Panc1 (cell line): ENCODE data around the gene CLIP4. TPM values are rescaled to one million over a fixed set of nuclear protein-coding genes. Genes with fewer than 3 reads are reported as not detected.

Source experiments
- ATAC-seq: fragments of 200-7000 bp; cut with Tn5 transposase; 2 replicates; pipeline ENCODE4 v1.9.1; 2020; ENCODE audit warnings: mild to moderate bottlenecking, moderate library complexity
- BruUV-seq: library from RNA; stranded (reverse); fragments of 400-500 nt; replicated peaks from 2 replicates; lab custom pipeline; 2021; lab: Mats Ljungman, UMichigan
- CTCF ChIA-PET: fragments of 300-600 bp; sonication (Branson Sonifier 250); formaldehyde crosslinking; loops from one replicate; lab custom pipeline; 2022; ENCODE audit warnings: antibody characterized with exemption; lab: Charles Lee
- POLR2A ChIA-PET: fragments of 300-600 bp; sonication (Branson Sonifier 250); formaldehyde crosslinking; loops from one replicate; lab custom pipeline; 2022; ENCODE audit warnings: antibody characterized with exemption; lab: Charles Lee
- DNase-seq: peaks from one replicate; pipeline ENCODE4 v3.0.0-alpha.2; 2010; ENCODE audit warnings: low read depth, low spot score
- H3K27ac ChIP-seq: 2 replicates; pipeline ENCODE4 v1.5.1; 2011; ENCODE audit warnings: mild to moderate bottlenecking, low read length, inconsistent platforms
- H3K27me3 ChIP-seq: fragments of 200-500 bp; sonication (Bioruptor generic); 2 replicates; pipeline ENCODE4 v1.6.0; 2014; ENCODE audit warnings: low read length, inconsistent platforms; ENCODE audit not compliant: control insufficient read depth, insufficient read depth
- H3K36me3 ChIP-seq: fragments of 200-500 bp; sonication (Bioruptor generic); 2 replicates; pipeline ENCODE4 v1.5.1; 2014; ENCODE audit warnings: inconsistent platforms, mild to moderate bottlenecking, low read length, moderate library complexity; ENCODE audit not compliant: control insufficient read depth, insufficient read depth
- H3K4me1 ChIP-seq: 2 replicates; pipeline ENCODE4 v1.5.1; 2011; ENCODE audit warnings: inconsistent platforms, mild to moderate bottlenecking, low read length, moderate library complexity; ENCODE audit not compliant: control insufficient read depth, insufficient read depth
- H3K4me3 ChIP-seq, 2 experiments: 2 replicates each; pipeline ENCODE4 v1.5.1; 2011 to 2012; ENCODE audit warnings: low read depth in 2 of 2, low read length in 2 of 2, mild to moderate bottlenecking in 2 of 2, inconsistent platforms in 1 of 2, moderate library complexity in 1 of 2
- H3K9me3 ChIP-seq: fragments of 200-500 bp; sonication (Bioruptor generic); 2 replicates; pipeline ENCODE4 v1.5.1; 2014; ENCODE audit warnings: low read depth, mild to moderate bottlenecking, inconsistent platforms, low read length, moderate library complexity; ENCODE audit not compliant: control insufficient read depth, insufficient read depth
- POLR2AphosphoS5 ChIP-seq: IDR thresholded peaks from 2 replicates; pipeline ENCODE4 v1.6.1; 2012; ENCODE audit warnings: mild to moderate bottlenecking, low read depth, low read length, moderate library complexity
- SIN3A ChIP-seq: IDR thresholded peaks from 2 replicates; pipeline ENCODE4 v1.6.1; 2012; ENCODE audit warnings: low read depth, mild to moderate bottlenecking, low read length, moderate library complexity, borderline replicate concordance; ENCODE audit not compliant: insufficient read depth
- TCF7L2 ChIP-seq: IDR thresholded peaks from 2 replicates; pipeline ENCODE4 v1.6.1; 2011; ENCODE audit warnings: mild to moderate bottlenecking, low read depth, low read length, inconsistent platforms
- in situ Hi-C: cut with HindIII; loops from 2 replicates; pipeline ENCODE4 v1.10.0; 2016; ENCODE audit warnings: low sequenced_read_pairs, low pct_unique_long_range_greater_than_20kb
- intact Hi-C: fragments of 100-400 bp; cut with micrococcal nuclease; formaldehyde crosslinking; loops from one replicate; pipeline ENCODE4 v1.10.0; 2022; ENCODE audit not compliant: unreplicated experiment
- total RNA-seq: library from RNA; stranded (reverse); gene quantifications from one replicate; pipeline ENCODE4 v1.2.1, GENCODE V29; 2021; ENCODE audit not compliant: unreplicated experiment
- TF ChIP-seq, protein P1 (sequence below): fragments of 450-650 bp; IDR thresholded peaks from 2 replicates; pipeline ENCODE4 v1.5.1; 2017; ENCODE audit warnings: mild to moderate bottlenecking
- TF ChIP-seq, protein P2 (sequence below), 2 experiments: IDR thresholded peaks; 2 replicates each; pipeline ENCODE4 v1.6.1; 2011 to 2012; ENCODE audit warnings: low read depth in 2 of 2, control low read depth in 1 of 2, low read length in 1 of 2, mild to moderate bottlenecking in 1 of 2, moderate library complexity in 1 of 2; ENCODE audit not compliant: insufficient read depth in 1 of 2

The CLIP4 gene
- total RNA-seq, 1 experiment from 2014 or later: 43.0 TPM

DNA sequence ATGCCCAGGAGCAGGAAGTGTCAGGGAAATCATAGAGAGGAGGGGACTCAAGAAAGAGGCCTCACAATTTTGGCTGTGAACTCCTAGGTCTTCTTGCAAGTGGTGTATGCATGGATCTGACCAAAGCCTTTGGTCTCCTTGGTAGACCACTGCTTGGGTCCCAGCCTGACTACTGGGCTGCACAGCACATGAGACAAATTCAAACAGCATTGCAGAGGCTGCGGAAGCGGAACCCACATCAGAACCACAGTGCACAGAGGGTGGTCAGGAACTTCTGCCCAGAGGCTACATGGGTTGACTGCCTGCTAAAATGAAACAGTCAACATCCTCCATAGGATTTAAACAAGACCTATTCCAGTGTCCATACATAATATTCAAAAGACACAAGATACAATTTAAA, 39.4 kb downstream of the CLIP4 start:
- ChIA-PET CTCF (no interaction called here), POLR2A (no interaction called here)
- ATAC-seq (no peak), DNase-seq (no peak)
- Histone ChIP-seq H3K4me1 (no peaks in the 10 kb centered on the region), H3K9me3 (no peaks in the 10 kb centered on the region), H3K27me3 (no peaks in the 10 kb centered on the region), H3K36me3 (peaks cover 34% of the 10 kb centered on the region), H3K4me3 (no peak overlapping the region), H3K27ac (no peak overlapping the region)
- TF ChIP-seq POLR2AphosphoS5 (no peak), SIN3A (no peak), TCF7L2 (no peak)
- TF ChIP-seq, protein P1, sequence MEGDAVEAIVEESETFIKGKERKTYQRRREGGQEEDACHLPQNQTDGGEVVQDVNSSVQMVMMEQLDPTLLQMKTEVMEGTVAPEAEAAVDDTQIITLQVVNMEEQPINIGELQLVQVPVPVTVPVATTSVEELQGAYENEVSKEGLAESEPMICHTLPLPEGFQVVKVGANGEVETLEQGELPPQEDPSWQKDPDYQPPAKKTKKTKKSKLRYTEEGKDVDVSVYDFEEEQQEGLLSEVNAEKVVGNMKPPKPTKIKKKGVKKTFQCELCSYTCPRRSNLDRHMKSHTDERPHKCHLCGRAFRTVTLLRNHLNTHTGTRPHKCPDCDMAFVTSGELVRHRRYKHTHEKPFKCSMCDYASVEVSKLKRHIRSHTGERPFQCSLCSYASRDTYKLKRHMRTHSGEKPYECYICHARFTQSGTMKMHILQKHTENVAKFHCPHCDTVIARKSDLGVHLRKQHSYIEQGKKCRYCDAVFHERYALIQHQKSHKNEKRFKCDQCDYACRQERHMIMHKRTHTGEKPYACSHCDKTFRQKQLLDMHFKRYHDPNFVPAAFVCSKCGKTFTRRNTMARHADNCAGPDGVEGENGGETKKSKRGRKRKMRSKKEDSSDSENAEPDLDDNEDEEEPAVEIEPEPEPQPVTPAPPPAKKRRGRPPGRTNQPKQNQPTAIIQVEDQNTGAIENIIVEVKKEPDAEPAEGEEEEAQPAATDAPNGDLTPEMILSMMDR: no peak
- TF ChIP-seq, protein P2, sequence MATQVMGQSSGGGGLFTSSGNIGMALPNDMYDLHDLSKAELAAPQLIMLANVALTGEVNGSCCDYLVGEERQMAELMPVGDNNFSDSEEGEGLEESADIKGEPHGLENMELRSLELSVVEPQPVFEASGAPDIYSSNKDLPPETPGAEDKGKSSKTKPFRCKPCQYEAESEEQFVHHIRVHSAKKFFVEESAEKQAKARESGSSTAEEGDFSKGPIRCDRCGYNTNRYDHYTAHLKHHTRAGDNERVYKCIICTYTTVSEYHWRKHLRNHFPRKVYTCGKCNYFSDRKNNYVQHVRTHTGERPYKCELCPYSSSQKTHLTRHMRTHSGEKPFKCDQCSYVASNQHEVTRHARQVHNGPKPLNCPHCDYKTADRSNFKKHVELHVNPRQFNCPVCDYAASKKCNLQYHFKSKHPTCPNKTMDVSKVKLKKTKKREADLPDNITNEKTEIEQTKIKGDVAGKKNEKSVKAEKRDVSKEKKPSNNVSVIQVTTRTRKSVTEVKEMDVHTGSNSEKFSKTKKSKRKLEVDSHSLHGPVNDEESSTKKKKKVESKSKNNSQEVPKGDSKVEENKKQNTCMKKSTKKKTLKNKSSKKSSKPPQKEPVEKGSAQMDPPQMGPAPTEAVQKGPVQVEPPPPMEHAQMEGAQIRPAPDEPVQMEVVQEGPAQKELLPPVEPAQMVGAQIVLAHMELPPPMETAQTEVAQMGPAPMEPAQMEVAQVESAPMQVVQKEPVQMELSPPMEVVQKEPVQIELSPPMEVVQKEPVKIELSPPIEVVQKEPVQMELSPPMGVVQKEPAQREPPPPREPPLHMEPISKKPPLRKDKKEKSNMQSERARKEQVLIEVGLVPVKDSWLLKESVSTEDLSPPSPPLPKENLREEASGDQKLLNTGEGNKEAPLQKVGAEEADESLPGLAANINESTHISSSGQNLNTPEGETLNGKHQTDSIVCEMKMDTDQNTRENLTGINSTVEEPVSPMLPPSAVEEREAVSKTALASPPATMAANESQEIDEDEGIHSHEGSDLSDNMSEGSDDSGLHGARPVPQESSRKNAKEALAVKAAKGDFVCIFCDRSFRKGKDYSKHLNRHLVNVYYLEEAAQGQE (IDR thresholded peaks at IDR 0.05; ENCODE audit: insufficient read depth in 1 of 2, low read depth in 2 of 2, low read length in 1 of 2): no peak
- in situ Hi-C loops: no loop called here
- no TSS peak for BruUV-seq
- intact Hi-C loops: no loop called here

DNA sequence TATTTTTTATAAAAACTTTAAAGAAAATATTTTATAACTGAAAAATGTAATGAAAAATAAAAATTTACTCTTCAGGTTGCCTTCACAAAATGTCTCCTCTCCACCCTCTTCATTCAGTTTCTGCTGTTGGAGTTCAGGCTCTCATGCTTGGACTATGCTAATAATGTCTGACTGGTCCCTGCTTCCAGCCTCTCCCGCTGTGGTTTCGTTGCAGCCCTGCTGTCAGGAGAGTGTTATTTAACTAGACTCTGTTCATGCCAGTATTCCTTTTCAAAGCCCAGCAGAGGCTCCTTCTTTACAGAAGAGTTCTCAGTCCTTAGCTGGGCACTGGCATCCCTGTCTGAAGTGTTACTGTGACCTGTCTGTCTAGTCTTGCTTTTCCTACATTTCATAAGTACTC, 40.4 kb downstream of the CLIP4 start:
- Histone ChIP-seq H3K36me3 (peaks cover 43% of the 10 kb centered on the region), H3K27ac (no peak overlapping the region), H3K4me1 (no peaks in the 10 kb centered on the region), H3K27me3 (no peaks in the 10 kb centered on the region), H3K9me3 (no peaks in the 10 kb centered on the region), H3K4me3 (no peak overlapping the region)
- ATAC-seq (no peak), DNase-seq (no peak)
- POLR2A ChIA-PET: no interaction called here
- BruUV-seq: no TSS peak
- CTCF ChIA-PET: no interaction called here
- TF ChIP-seq POLR2AphosphoS5 (no peak), SIN3A (no peak), TCF7L2 (no peak)
- TF ChIP-seq, protein P1: no peak
- TF ChIP-seq, protein P2 (IDR thresholded peaks at IDR 0.05; ENCODE audit: insufficient read depth in 1 of 2, low read depth in 2 of 2, low read length in 1 of 2): no peak
- intact Hi-C loops: no loop called here
- in situ Hi-C loops: no loop called here
